Peyer's patch (tissue), 4 donors: ENCODE data around the gene VTCN1.

Experiments used
- POLR2A ChIP-seq, 2 donors: fragments of 450-650 bp; IDR thresholded peaks; one replicate each; pipeline ENCODE4 v1.5.1; 2017; ENCODE audit warnings: antibody characterized with exemption in 2 of 2, mild to moderate bottlenecking in 2 of 2, moderate library complexity in 2 of 2
- TF ChIP-seq, protein P1 (sequence below), 6 experiments: fragments of 450-650 bp in 4 of 6; fragments of 200-600 bp in 2 of 6; sonication (generic) in 1 of 6; IDR thresholded peaks; one replicate each; pipeline ENCODE4 v1.5.1; 2017 to 2019; ENCODE audit warnings: antibody characterized with exemption in 6 of 6, mild to moderate bottlenecking in 3 of 6, moderate library complexity in 1 of 6

GRCh38 chr1:117094841-117095604, 115.7 kb downstream of the VTCN1 start:
- TF ChIP-seq, protein P1, sequence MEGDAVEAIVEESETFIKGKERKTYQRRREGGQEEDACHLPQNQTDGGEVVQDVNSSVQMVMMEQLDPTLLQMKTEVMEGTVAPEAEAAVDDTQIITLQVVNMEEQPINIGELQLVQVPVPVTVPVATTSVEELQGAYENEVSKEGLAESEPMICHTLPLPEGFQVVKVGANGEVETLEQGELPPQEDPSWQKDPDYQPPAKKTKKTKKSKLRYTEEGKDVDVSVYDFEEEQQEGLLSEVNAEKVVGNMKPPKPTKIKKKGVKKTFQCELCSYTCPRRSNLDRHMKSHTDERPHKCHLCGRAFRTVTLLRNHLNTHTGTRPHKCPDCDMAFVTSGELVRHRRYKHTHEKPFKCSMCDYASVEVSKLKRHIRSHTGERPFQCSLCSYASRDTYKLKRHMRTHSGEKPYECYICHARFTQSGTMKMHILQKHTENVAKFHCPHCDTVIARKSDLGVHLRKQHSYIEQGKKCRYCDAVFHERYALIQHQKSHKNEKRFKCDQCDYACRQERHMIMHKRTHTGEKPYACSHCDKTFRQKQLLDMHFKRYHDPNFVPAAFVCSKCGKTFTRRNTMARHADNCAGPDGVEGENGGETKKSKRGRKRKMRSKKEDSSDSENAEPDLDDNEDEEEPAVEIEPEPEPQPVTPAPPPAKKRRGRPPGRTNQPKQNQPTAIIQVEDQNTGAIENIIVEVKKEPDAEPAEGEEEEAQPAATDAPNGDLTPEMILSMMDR (IDR thresholded peaks at IDR 0.05), result no peak
- TF ChIP-seq POLR2A (IDR thresholded peaks at IDR 0.05), result no peak
